HG03520 (cell line): ENCODE data around the gene CPTP.
A peak's percentile ranks its signal among the peaks of the same experiment; 100 is the strongest.

Experiments
- ATAC-seq: cut with Tn5 transposase; IDR thresholded peaks from one replicate; pipeline ENCODE4 v1.9.1; 2021; ENCODE audit warnings: mild to moderate bottlenecking, moderate library complexity; ENCODE audit not compliant: unreplicated experiment

CPTP gene

DNA sequence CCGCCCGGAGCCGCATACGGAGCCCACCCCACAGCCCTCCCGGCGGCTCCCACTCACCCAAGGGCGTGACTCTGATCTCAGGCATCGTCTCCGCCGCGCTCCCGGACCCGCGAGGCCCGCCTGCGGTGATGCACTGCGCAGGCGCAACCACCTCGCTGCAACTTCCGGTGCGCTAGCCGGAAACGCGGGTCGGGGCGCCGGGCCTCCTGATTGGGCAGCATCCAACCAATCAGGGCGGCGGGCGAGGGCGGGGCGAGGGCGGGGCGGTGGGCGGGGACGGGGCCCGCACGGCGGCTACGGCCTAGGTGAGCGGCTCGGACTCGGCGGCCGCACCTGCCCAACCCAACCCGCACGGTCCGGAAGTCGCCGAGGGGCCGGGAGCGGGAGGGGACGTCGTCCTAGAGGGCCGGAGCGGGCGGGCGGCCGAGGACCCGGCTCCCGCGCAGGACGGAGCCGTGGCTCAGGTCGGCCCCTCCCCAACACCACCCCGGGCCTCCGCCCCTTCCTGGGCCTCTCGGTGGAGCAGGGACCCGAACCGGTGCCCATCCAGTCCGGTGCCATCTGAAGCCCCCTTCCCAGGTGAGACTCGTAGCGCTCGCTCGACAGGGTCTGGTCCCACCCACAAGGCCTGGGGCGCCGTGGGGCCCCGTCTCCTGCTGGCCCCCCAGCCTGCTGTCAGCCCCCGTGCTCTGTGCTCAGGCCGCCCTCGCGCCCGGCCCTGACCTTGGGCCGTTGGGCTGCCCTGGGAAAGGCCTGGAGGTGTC lies at the start of gene CPTP, which contains the start of gene INTS11:
Gene CPTP (plus strand): TSS at position 279 of the 764 bp plus-strand sequence. CDS start 2,109 bp downstream, outside the sequence.
Gene INTS11 (minus strand): TSS at position 137 of the 764 bp plus-strand sequence. CDS start 52 bp downstream, at position 85.
- ATAC-seq = peak; percentile 72

DNA sequence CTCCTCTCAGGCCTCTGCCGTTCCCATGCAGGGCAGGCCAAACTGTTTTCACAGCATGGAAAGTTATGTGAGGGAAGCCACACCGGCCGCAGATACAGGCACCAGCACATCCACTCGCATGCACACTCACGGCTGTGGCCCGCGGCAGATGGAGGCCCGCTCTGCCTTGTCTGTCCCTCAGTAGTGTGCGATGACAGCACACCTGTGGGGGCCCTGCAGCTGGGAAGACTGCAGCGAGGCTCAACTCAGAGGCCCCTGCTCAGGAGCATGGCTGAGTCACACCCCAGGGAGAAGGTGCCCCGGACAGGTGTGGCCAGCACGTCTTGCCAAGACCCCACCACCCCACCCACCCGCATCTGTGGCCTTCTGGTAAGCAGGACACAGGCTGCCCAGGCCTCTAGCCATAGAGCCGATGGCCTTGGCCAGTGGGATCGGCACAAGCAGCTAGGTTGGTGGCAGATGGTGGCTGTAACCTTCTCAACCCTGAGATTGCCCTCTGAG lies 49.6 kb upstream of the CPTP start:
- no peak for ATAC-seq

DNA sequence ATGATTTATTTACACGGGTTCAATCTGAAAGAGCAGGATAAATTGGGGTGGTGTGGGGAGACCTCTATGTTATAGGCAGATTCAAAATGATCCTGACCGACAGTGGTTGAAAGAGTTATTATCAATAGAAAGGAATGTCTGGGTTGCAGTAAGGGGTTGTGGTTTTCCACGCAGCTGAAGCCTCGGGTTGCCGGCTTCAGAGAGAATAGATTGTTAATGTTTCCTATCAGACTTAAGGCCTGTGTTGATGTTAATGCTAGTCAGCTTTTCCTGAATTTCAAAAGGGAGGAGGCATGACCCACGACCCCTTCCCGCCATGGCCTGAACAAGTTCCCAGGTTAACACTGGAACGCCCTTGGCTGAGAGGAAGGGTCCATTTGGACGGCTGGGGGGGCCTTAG lies 48.8 kb upstream of the CPTP start:
- no peak for ATAC-seq

DNA sequence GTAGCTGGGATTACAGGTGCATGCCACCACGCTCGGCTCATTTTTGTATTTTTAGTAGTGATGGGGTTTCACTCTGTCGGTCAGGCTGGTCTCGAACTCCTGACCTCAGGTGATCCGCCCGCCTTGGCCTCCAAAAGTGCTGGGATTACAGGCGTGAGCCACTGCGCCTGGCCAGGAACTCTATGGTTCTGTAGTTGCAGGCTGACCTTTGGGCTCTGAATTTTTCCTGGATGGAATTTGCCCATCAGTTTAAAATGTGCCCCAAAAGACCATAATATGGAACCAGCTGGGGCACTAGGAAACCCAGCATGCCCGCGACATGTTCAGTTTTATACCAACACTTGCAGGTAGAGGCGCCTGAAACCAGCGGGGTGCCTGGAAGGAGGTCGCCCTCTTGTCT lies 46.0 kb upstream of the CPTP start:
- ATAC-seq = no peak

DNA sequence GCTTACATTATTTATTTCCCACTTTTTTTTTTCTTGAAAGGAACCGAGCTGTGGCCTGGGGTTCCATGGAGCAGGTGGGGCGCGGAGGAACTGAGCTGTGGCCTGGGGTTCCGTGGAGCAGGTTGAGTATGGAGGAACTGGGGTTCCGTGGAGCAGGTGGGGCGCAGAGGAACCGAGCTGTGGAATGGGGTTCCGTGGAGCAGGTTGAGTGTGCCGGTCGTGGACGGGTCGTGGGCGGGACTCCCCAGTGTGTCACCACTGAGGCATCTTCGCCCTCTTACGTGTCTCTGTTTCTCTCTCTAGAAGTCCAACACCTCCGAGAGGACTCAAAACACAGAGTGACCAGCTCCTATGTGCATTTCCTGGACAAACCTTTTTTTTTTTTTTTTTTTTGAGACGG lies 45.6 kb upstream of the CPTP start:
- no peak for ATAC-seq

- ATAC-seq = no peak
Measured at GRCh38 chr1:1280782-1281481, 43.7 kb upstream of the CPTP start.

GRCh38 chr1:1281533-1282321 lies 42.9 kb upstream of the CPTP start:
- no peak for ATAC-seq

GRCh38 chr1:1282998-1283397 lies 41.6 kb upstream of the CPTP start:
- ATAC-seq = no peak

GRCh38 chr1:1283821-1284220 lies 40.8 kb upstream of the CPTP start:
- ATAC-seq = no peak

DNA sequence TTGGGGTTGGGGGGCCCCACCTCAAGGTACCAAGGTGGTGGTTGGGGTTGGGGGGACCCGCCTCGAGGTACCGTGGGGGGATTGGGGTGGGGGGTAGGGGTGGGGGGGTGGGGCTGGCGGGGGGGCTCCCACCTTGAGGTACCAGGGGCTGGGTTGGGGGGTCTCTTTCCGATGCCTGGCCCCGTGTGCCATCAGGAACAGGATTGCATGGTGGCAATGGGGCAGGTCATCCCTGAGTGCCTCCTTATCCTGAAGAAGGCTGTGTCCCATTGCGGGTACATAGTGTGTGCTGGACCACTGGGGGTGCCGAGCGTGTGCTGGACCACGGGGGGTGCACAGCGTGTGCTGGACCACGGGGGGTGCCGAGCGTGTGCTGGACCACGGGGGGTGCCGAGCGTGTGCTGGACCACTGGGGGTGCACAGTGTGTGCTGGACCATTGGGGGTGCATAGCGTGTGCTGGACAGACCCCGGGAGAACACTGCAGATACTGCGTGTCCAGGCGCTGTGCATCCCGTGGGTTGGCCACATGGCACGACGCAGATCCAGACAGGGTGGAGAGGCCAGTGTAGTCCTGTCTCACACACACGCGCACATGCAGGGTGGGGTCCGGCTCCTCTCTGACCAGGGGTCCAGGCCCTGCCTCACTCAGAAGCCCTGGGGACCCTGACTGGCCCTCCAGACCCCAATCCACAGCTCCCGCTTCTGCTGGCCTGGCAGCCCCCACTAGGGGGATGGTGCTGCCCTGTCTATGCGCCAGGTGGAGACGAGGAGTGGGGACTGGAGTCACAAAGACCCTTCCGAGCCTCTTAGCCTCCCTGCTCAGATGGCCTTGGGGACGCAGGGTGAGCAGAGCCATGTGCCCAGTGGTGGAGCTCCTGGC lies 40.1 kb upstream of the CPTP start:
- no peak for ATAC-seq

DNA sequence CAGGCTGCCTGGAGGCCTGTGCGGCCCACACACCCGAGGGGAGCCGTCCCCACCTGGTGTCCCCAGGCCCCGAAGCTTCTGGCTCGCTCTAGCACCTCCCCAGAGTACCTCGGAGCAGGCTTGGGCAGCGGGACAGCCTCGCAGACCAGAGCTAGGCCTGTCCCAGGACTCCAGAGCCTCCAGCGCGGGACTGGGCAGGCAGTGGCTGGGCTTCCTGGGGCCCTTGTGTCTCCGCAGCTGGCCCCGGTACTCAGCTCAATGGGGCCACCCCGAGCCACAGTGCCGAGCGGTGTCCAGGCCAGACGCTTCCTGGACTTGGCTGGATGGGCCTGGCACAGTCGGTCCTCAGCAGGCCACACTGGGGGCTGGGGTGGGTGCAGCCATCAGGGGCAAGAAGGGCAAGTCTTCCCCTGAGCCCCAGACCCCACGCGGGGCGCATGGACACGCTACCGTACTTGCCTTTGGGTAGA lies 39.5 kb upstream of the CPTP start:
- no peak for ATAC-seq

DNA sequence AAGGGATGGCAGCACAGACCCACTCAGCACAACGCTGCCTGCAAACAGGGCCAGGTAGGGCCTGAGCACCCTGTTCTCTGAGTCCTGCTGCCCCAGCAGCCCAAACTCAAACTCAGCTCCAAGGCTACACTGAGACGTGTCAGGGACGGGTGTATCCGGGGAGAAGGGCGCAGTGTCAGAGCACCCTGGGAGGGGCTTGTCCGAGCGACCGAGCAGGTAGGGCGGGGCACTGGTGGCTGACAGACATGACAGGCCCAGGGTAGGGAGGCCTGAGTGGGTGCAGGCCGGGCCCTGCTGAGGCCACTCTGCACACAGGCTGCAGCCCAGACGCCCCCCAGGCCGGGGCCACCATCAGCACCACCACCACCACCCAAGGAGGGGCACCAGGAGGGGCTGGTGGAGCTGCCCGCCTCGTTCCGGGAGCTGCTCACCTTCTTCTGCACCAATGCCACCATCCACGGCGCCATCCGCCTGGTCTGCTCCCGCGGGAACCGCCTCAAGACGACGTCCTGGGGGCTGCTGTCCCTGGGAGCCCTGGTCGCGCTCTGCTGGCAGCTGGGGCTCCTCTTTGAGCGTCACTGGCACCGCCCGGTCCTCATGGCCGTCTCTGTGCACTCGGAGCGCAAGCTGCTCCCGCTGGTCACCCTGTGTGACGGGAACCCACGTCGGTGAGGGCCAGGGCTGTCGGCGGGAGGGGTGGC lies 38.8 kb upstream of the CPTP start:
- ATAC-seq = no peak

DNA sequence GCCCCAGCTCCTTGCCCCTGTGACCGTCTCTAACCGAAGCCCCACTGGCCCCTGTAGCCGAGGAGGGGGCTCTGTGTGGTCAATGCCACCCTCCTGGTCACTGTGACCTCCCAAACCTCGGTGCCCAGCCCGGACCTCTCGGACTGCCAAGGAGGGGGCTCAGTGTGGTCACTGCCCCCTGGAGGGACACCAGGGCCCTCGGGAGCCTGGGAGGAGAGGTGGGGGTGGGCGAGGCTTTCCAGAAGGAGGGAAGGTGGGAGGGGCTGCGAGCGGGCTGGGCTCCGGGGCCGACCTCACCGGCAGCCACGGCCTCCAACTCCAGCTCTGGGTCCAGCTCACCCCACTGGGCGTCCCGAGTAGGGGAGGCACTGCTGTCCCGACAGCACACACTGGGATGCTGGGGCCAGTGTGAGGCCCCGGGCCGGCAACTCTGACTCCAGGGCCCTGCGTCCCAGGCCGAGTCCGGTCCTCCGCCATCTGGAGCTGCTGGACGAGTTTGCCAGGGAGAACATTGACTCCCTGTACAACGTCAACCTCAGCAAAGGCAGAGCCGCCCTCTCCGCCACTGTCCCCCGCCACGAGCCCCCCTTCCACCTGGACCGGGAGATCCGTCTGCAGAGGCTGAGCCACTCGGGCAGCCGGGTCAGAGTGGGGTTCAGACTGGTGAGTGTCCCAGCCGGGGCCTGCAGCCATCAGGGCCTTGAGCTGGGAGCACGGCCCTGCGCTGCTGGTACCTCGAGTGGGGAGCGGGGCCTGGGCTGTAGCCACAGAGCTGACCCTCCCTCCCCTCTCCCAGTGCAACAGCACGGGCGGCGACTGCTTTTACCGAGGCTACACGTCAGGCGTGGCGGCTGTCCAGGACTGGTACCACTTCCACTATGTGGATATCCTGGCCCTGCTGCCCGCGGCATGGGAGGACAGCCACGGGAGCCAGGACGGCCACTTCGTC lies 38.0 kb upstream of the CPTP start:
- no peak for ATAC-seq

DNA sequence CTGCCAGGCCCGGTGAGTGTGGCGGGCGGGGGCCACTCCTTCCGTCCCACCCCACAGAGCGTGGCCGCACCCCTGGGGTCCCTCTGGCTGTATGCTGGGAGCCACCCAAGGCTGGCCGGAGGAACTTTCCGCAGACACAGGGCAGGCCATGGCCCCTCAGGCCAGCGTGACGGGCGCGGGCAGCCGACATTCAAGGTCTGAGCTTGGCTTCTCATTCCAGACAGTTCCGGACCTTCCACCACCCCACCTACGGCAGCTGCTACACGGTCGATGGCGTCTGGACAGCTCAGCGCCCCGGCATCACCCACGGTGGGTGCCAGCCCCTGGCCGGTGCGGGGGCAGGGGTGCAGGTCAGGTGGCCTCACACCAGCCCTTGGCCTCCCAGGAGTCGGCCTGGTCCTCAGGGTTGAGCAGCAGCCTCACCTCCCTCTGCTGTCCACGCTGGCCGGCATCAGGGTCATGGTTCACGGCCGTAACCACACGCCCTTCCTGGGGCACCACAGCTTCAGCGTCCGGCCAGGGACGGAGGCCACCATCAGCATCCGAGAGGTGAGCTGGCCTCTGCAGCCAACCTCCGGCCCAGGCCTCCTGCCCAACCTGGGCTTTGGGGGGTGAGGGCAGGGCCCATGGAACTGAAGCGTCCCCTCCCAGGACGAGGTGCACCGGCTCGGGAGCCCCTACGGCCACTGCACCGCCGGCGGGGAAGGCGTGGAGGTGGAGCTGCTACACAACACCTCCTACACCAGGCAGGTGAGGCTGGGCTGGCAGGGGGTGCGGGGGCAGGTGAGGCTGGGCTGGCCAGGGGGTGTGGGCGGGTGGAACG lies 37.1 kb upstream of the CPTP start:
- ATAC-seq = no peak

GRCh38 chr1:1290238-1290731 lies 34.3 kb upstream of the CPTP start:
- no peak for ATAC-seq

GRCh38 chr1:1291023-1291528 lies 33.5 kb upstream of the CPTP start:
- ATAC-seq = no peak
